Measurements from ENCODE around the gene SLC37A3.

DNA sequence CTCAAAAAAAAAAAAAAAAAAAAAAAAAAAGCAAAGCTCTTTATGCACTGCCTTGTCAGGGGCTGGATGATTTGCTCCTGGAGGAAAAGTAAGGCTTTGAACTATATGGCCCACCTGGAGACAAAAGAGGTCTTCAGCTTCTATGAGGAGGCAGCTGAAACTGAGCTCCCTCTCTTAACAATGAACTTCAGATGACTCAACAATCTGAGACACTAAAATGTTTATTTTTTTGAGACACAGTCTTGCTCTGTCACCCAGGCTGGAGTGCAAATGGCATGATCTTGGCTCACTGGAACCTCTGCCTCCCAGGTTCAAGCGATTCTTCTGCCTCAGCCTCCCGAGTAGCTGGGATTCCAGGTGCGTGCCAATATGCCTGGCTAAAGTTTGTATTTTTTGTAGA is 42.3 kb upstream of the SLC37A3 start:
- TF ChIP-seq, protein P1, sequence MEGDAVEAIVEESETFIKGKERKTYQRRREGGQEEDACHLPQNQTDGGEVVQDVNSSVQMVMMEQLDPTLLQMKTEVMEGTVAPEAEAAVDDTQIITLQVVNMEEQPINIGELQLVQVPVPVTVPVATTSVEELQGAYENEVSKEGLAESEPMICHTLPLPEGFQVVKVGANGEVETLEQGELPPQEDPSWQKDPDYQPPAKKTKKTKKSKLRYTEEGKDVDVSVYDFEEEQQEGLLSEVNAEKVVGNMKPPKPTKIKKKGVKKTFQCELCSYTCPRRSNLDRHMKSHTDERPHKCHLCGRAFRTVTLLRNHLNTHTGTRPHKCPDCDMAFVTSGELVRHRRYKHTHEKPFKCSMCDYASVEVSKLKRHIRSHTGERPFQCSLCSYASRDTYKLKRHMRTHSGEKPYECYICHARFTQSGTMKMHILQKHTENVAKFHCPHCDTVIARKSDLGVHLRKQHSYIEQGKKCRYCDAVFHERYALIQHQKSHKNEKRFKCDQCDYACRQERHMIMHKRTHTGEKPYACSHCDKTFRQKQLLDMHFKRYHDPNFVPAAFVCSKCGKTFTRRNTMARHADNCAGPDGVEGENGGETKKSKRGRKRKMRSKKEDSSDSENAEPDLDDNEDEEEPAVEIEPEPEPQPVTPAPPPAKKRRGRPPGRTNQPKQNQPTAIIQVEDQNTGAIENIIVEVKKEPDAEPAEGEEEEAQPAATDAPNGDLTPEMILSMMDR (IDR thresholded peaks at IDR 0.05): no peak
- no peak for TF ChIP-seq POLR2A (IDR thresholded peaks at IDR 0.05)
